ENCODE results near the gene AKT1S1.
"Not testable (repeated sequence)": the region's sequence is repeated elsewhere in the genome, so short reads cannot be mapped to it uniquely, and the experiment has no call there.

AKT1S1 gene

GRCh38 chr19:49877020-49877878, at the start of gene AKT1S1, which contains the start of gene TBC1D17:
Gene AKT1S1 (minus strand): TSS chr19:49877355. CDS start chr19:49873295, 4,060 bp downstream.
Gene TBC1D17 (plus strand): TSS chr19:49877702. CDS start chr19:49877724, 22 bp downstream.
- DNase-seq: peak; percentile 100

GRCh38 chr19:49926515-49926914, 49.4 kb upstream of the AKT1S1 start:
- DNase-seq: no peak

GRCh38 chr19:49925486-49925885, 48.3 kb upstream of the AKT1S1 start:
- no peak for DNase-seq

GRCh38 chr19:49924881-49925210, 47.7 kb upstream of the AKT1S1 start:
- DNase-seq: not testable (repeated sequence)

DNA sequence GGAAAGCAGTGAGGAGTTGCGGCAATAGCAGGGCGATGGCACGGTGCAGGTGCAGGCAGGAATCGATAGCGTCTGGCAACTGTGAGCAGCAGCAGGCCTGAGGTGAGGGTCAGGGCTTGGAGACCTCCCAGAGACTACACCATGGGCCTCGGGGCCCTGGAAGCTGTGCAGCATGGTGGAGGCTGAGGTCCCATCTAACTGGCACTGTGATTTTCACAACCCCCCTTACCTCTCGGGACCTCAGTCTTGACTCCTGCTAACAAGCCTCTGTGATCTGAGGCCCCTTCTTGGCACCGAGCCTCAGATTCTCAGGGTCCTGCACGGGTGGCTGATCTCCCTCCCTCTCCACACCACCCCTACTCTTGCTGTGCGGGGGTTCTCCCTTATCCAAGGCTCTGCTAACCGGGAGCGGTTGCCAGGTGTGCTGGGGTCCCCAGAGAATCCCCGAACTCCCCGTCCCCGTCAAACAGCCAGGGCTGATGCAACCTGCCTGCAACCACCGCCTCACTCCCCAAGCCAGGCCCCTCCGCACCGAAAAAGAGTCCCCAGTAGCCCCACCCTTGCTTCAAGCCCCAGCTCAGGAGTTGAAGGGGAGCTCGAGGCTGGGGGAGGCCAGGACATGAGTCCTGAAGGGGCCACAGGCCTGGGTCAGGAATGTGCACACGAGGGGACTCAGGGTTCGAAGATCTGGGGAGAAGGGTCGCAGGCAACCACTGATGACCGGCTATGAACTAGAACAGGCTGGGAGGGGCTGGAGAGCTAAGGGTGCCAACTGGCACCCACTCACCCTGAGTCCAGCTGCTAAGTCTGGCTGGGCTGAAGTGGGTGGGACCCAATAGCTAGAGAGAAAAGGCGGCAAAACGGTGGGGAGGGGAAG, 47.1 kb upstream of the AKT1S1 start:
- no peak for DNase-seq

DNA sequence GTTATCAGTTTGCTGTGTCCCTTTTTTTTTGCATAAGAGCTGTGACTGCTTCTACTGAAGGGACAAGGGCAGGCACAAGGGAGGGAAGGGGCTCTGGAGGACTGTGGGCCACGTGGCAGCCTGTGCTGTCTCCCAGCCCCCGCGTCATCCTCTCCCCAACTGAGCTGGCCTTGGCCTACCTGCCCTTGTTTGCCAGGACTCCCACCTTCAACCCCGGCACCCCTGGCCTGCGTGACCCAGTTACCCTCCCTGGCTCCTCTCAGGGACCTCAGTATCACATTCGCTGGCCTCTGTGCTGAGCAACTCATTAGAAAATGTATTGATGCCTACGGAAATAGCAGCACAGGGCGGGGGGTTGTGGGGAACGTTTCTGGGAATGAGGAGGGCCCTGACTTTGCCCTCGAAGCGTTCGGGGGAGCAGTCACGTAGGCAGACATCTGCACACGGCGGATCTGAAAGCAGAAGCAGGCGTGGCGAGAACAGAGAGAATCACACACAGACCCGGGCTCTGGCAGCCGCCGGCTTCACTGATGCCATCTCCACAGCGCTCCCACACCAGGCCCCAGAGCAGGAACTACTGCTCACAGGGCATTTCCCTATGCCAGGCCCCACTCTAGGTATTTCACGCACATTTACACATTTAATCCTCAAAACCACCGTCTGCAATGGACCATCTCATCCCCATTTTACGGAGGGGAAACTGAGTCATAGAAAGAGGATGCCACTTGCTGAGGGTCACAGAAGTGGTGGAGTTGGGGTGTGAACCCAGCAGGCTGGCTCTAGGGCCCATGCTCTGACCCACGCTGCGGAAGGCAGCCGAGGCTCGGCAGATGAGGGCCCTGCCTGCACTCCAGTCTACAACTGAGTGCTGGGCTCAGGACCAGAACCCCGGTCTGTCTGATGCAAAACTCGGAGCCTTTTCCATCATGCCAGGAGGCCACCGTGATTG, 46.2 kb upstream of the AKT1S1 start:
- DNase-seq: no peak

- DNase-seq: no peak
These were observed 45.0 kb upstream of the AKT1S1 start for GRCh38 chr19:49921871-49922795.

GRCh38 chr19:49920624-49921363, 43.6 kb upstream of the AKT1S1 start:
- DNase-seq: no peak

DNA sequence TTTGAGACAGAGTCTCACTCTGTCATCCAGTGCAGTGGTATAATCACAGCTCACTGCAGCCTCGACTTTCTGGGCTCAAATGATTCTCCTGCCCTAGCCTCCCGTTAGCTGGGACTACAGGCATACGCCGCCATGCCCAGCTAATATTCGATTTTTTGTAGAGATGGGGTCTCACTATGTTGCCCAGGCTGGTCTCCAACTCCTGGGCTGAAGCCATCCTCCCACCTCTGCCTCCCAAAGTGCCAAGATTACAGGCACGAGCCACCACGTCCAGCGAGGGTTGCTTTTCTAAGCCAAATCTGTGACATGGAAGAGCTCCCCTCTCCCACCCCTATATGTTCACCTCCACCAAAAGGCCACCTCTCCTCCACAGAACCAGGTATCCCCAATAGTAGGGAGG, 40.9 kb upstream of the AKT1S1 start:
- DNase-seq: no peak

GRCh38 chr19:49916839-49917733, 39.9 kb upstream of the AKT1S1 start:
- DNase-seq: no peak

- no peak for DNase-seq
These were observed 38.1 kb upstream of the AKT1S1 start for GRCh38 chr19:49915271-49915670.

DNA sequence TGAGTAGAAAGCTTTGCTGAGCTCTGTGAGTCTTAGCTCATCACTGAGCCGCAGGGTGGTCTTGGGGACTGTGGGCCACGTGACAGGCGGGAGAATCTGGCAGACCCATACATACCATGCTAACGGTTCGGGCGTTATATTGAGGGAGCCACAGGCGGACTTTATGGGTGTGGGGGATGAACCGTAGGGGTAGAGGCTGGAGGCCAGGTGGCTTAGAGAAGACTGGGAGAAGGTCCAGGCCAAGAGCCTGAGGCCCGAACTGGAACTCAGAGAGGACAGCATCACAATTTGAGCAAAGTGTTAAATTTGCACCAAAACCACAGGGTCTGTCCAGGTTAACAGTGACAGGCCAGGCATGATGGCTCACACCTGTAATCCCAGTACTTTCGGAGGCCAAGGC, 36.6 kb upstream of the AKT1S1 start:
- DNase-seq: no peak

DNA sequence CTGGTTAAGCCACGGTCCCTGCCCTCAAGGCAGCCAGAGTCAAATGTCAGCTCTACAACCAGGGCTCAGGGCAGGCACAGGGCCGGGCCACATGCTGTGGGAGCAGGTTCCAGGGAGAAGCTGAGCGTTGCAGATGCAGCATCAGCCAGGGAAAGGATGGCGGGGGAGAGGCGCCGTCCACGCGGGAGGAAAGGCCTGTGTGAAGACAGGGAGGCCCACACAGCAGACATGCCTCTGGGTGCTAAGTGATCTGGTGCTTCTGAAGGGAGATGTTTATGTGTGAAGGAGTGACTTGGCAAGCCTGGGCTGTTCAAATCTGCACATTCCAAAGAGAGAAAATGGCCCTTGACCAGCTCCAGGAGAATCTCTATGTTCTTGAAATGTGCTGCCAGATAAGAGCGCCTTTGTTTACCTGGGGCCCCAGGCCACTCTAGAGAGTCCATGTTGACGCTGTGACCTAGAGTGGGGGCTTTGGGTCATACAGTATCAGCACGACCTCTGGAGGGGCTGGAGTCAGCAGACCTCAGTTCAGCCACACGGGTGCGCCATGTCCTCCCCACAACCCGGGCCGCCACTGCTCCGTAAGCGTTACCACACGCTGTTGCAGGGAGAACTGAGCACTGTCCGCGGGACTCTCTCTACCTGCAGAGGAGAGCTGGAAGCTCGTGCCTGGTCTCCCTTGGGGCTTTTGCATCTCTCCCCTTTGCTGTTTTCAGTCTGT, 36.0 kb upstream of the AKT1S1 start:
- no peak for DNase-seq

- no peak for DNase-seq
These were observed 34.4 kb upstream of the AKT1S1 start for GRCh38 chr19:49911381-49912145.

DNA sequence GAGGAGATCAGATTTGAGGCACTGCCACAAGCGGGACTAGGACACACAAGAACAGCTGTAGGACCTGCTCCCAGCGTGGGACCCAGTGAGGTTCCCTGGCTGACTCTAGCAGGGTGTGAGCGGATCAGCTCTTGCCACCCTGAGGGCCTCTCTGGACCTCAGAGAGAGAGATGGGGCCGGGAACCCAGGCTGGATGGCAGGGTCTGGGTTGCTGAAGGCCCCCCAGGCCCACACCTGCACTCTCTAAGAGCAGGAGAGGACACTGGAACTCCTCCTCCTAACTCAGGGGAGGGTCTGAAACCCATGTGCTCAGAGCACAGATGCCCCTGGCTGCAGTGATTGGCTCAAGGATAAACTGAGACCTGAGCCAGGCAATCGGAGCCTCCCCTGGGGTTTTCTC, 33.0 kb upstream of the AKT1S1 start:
- DNase-seq: no peak

GRCh38 chr19:49908480-49909420, 31.6 kb upstream of the AKT1S1 start:
- no peak for DNase-seq

All from SHP77 treated with DMSO at 0.1 percent for 48 hours (cell line).